Activated CD4-positive, CD25-positive, alpha-beta regulatory T cell (primary cell): ENCODE results near the gene PRPSAP1.

Source experiments
- DNase-seq, 4 experiments: peaks; one replicate each; lab custom pipeline; 2025; lab: John Stamatoyannopoulos, UW

The PRPSAP1 gene, protein sequence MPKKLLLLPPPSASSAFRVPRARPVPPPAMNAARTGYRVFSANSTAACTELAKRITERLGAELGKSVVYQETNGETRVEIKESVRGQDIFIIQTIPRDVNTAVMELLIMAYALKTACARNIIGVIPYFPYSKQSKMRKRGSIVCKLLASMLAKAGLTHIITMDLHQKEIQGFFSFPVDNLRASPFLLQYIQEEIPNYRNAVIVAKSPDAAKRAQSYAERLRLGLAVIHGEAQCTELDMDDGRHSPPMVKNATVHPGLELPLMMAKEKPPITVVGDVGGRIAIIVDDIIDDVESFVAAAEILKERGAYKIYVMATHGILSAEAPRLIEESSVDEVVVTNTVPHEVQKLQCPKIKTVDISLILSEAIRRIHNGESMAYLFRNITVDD

DNA sequence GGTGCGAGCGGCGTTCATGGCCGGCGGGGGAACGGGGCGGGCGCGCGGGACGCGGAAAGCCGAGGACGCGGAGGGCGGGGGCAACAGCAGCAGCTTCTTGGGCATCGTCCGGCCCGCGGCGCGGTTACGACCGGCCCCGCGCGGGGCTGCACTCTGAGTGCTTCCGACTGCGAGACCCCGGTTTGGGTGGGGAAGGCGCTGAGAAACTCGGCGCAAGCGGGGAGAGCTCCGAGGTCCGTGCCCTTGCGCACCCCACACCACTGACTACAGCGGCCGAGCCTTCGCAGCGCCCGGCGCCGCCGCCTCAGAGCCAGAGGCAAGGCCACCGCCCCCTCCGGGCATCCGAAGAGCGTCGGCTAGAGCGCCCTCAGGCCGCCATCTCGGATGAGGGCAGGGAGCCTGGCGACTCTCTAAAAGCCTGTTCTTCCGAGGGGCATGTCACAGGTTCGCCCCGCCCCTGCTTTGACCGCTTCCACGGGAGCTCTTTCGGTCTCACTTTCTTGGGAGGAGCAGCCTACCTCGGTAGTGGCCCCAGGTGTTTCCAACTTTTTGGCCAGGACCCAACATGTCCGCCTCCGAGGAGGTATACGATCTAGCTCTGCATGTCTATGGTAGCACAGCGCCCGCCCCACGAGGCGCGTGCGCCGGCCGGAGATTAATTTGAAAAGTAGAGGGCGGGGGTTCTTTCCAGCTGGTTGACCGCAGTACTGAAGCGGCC is at the start of gene PRPSAP1:
PRPSAP1 (minus strand) TSS at position 318 of the 718 bp plus-strand sequence; CDS start at position 105, 213 bp downstream.
- peak; percentile 59 to 73 (median 64) for DNase-seq

DNA sequence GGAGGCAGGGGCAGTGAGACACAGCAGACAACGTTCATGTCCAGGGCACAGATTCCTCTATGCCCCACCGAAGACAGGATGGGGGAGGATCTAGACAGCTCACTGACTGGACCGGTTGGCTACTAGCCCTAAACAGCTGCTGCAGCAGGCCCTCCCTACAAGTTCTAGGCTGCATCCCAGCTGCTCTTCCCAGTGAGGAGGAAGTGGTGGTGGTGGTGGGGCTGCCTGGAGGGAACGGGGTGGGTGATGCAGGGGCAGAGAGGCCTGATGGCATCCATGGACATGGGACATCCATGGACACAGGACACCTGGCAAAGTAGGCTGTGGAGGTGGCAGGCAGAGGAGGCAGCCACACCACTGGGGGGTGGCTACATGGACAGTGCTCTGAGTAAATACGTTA is 49.0 kb upstream of the PRPSAP1 start:
- DNase-seq = no peak

DNA sequence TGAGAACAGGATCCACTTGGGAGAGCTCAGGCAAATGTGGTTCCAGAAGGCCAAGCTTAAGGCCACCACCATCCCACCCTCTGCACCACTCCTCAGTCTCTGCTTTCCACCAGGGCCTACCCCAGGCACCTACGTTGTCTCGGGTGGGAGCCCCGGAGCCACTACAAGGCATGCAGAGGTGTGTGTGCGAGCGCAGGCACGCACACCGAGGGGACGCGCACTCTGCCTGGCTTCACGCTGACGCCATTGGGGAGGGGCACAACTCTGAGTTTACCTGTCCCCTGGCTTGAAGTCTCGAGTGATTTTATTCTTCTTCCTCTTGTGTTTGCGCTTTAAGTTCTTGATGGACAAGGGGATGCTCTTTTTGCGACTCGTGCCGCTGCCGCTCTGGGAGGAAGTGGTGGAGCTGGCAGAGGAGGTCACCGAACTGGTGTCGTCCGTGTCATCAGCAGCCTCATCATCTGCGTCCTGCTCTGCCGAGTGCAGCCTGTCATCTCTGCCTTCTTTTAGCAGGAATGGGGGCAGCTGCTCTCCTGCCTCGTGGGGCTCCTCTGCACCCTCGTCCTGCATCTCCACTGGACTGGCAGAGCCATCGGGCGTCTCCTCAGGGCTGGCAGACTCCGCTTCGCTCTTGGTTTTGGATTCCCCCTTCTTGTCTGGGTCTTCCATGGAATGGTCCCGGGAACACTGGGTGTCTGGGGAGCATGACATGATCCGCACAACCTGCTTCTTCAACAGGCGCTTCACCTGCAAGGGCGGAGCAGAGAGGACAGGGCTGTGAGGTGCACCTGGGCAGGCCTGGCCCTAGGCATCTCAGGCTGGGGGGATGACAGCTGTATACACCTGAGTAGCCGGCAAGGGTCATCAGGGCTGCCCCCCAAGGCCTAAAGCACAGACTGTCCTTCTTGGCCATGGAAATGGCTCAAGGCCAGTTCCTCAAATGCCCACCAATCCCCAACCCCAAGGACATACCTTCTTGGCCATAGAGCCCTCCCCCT is 45.8 kb upstream of the PRPSAP1 start:
- no peak for DNase-seq

DNA sequence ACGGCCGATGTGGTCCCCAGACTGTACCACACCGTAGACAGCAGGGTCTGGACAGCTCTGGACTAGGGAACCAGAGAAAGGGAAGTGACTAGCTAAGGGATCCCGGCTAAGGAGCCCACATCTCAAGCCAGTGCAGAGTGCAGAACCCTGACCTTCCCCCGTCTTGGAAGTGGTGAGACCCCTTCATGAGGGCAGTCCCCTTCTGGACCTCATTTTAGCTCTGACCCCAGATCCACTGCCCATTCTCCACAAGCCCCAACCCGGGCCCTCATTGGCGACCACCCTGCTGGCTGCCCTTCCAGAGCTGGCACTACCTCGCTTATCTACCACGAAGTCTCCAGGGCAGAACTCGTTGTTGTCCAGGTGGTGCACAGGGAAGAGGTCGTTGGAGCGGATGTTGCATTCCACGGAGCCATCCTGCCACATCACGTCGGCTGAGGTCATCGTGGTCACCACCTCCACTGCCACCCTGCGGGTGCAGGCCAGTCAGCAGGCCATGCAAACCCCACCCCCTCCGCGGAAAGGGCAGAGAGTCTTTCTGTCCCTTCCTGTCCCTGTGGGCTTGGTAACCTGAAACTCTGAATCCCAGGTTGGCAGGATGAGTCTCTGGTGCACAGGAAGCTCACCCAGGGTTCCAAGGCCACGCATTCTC is 44.9 kb upstream of the PRPSAP1 start:
- no peak for DNase-seq

DNA sequence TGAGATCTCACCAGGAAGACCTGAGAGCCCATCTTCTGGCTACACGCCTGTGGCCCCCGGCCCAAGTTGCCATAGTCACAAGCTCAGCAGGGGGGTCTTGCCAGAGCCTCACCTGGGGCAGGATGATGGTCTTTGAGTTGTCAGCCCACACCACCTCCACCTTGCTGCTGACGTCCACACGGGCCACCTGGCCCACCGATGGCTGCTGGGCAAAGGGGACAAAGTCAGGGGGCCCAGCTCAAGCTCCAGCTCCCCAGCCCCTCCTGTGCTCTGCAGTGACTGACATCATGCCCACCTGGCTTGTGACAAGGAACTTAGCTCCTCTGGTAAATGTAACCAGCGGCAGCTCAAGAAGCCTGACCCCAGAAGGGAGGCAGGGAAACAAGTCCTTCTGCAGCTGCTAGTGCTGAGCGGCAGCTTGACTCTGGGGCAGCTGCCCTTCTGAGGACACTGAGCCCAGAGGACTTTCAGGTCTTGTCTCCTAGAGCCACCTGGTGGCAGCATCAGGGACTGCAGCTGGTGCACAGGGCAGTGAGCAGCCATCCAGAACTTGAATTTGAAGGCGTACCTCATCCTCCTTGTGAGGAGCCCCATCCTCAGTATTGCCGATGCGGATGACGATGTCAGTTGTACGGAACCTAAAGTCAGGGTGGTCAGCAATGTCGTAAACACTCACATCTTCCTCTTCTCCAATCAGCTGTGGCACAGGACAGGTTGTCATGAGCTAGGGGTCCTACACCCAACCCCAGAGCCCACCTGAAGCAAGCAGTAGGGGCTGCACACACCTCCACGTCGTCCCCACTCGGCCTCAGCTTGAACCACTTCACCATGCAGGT is 44.2 kb upstream of the PRPSAP1 start:
- DNase-seq = peak; percentile 73 to 87 (median 76)

DNA sequence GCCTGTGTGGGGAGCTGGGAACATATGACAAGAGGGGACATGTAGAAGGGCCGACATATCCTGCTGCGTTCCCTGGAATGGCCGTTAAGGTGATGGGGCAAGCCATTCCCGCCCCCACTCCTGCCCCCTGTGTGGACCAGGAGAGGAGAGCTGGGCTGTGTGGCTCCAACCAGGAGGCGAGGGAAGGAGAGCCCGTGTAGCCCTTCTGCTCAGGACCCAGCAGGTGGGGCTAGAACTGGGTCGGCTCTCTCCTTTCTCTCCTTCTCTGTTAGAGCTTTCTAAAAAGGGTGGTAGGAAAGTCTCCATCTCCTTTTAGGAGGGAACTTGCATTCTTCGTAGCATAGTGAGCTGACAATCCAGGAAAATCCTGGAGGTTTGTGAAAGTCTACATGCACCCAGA is 43.5 kb upstream of the PRPSAP1 start:
- no peak for DNase-seq

DNA sequence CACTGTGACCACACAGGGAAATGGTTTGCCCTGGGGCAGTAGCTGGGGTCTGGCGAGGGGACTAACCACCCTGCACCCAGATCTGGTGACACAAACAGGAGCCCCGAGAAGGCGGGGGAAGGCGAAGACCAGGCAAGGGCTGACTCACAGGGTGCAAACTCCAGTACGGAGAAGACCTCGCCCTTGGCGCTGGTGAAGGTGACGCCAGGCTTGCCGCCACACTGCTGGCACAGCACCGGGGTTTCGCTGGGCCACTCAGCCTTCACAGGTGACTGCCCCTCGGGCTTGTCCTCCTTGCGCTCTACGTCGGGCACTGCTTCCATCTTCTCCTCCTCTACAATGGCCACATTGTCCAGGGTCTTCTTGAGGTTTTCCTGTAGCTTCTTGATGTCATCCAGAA is 42.3 kb upstream of the PRPSAP1 start:
- no peak for DNase-seq

DNA sequence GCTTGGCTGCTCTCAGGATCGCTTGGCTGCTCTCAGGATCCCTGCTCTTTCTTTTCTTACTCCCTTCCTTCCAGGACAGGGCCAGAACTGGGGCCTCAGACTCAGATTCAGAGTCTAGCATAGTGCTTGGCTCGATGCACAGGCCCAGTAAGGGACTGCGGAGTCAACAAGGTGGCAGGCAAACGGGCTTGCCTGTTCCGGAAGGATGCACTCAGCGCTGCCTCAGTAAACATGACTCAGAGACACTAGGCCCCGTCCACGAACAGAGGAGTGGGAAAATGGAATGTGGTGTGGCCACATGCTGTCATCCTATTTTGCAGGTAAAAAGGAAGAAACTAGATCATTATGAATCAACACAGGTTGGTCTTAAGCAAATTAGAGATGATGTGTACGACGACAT is 40.5 kb upstream of the PRPSAP1 start:
- no peak for DNase-seq

DNA sequence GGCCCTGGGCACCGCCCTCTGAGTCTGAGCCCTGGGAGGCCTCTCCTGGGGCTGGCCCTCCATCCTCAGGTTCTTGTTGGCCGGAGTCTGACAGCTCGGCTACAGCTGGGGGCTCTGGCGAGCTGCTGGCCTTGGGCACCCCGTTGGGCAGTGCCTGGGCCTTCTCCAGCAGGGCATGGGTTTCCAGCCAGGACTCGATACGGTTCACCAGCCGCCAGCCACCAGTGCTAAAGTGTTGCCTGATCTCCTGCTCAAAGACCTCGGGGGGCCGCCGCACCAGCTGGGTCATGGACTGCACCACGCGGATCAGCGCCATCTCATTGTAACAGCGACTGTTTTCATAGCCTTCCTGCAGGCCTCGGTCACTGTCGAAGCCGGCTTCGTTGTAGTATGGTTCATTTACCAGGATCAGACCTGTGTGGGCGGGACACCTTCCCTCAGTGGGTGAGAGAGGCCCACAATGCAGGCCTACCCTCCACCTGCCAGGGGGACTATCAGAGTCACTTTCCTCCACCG is 37.5 kb upstream of the PRPSAP1 start:
- no peak for DNase-seq

DNA sequence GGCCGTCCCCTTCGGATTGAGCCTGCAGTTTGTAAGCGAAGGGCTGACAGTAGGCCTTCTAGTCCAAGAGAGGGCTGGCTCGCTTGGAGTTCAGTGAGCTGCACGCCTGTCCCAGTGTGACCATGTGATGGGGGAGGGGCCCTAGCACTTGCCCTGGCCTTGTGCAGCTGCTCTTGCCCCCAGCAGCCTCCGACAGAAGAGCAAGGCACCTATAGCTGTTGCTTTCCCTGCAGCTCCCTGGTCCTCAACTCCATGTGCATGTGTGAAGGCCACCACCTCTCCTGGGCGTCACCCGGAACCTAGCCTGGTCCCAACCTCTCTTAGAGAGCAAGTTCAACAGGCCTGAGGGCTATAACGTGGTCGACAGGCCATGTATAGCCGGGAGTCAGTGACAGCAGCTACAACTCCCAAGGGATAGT is 36.3 kb upstream of the PRPSAP1 start:
- no peak for DNase-seq

DNA sequence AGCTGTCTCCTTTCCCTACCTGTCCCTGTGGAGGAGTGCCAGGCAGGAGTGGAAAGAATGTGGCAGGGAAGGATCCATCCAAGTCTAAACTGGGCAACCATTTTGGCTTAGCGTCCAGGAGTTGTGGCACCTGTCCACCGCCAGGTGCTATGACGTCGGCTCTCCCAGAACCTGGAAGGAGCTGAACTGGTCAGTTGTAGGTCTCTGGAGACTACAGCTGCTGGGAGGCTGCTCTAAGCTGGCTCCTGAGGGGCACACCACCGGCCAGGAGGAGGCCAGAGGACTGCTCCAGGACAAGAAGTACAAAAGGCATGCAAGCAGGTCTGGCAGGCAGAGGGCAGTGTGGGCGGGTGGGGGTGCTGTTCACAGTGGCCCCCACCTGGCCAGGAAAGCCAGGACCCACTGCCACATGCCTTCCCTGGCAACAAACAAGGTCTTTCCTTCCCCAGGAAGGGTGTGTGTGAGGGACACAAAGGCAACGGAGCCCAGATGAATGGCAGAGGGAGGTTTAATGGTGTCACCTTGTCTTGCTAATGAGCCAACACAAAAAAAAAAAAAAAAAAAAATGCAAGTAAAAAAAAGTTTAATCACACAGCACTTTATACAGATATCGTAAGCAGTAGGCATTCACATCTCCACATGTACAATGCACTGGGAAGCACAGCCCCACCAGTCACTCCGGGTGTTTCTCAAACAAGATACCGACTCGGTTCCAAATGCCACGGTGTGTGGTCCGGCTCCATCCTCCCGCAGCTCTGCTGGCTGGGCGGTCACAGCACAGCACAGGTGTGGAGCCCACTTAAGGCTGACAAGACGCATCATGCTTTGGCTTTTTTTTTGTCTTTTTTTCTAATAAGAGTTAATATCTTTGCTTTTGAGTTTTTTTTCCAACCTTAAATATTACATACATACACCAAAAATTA is 35.5 kb upstream of the PRPSAP1 start:
- DNase-seq = no peak

DNA sequence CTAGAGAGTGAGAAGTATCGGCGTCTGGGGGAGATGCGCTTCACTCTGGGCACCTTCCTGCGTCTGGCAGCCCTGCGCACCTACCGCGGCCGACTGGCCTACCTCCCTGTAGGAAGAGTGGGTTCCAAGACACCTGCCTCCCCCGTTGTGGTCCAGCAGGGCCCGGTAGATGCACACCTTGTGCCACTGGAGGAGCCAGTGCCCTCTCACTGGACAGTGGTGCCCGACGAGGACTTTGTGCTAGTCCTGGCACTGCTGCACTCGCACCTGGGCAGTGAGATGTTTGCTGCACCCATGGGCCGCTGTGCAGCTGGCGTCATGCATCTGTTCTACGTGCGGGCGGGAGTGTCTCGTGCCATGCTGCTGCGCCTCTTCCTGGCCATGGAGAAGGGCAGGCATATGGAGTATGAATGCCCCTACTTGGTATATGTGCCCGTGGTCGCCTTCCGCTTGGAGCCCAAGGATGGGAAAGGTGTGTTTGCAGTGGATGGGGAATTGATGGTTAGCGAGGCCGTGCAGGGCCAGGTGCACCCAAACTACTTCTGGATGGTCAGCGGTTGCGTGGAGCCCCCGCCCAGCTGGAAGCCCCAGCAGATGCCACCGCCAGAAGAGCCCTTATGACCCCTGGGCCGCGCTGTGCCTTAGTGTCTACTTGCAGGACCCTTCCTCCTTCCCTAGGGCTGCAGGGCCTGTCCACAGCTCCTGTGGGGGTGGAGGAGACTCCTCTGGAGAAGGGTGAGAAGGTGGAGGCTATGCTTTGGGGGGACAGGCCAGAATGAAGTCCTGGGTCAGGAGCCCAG is 33.5 kb upstream of the PRPSAP1 start:
- no peak for DNase-seq

DNA sequence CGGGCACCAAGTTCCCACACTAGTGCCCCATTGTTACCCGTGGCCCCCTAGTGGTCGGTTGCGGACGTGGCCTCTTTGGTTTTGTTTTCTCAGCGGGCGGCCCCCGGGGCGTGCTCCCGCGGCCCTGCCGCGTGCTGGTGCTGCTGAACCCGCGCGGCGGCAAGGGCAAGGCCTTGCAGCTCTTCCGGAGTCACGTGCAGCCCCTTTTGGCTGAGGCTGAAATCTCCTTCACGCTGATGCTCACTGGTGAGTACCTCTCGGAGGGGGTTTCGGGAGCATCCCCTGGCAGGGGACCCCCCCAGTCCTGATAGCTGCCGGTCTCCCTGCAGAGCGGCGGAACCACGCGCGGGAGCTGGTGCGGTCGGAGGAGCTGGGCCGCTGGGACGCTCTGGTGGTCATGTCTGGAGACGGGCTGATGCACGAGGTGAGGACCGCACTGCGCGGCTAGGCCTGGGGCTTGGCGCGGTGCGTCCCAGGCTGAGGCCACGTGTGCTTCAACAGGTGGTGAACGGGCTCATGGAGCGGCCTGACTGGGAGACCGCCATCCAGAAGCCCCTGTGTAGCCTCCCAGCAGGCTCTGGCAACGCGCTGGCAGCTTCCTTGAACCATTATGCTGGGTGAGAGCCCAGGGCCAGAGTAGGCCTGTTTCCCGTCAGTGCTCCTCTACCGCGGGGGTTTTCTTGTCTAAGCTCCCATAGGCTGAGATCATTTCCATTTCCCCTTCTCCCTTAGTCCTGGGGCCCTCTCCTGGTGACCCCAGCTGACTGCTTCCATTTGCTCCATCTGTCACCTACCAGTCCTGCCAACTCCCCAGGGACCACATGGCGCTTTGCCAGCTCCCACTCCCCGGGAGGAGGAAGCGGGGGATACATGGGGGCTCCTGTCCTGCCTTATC is 32.4 kb upstream of the PRPSAP1 start:
- peak; percentile 64 to 77 (median 70) for DNase-seq

DNA sequence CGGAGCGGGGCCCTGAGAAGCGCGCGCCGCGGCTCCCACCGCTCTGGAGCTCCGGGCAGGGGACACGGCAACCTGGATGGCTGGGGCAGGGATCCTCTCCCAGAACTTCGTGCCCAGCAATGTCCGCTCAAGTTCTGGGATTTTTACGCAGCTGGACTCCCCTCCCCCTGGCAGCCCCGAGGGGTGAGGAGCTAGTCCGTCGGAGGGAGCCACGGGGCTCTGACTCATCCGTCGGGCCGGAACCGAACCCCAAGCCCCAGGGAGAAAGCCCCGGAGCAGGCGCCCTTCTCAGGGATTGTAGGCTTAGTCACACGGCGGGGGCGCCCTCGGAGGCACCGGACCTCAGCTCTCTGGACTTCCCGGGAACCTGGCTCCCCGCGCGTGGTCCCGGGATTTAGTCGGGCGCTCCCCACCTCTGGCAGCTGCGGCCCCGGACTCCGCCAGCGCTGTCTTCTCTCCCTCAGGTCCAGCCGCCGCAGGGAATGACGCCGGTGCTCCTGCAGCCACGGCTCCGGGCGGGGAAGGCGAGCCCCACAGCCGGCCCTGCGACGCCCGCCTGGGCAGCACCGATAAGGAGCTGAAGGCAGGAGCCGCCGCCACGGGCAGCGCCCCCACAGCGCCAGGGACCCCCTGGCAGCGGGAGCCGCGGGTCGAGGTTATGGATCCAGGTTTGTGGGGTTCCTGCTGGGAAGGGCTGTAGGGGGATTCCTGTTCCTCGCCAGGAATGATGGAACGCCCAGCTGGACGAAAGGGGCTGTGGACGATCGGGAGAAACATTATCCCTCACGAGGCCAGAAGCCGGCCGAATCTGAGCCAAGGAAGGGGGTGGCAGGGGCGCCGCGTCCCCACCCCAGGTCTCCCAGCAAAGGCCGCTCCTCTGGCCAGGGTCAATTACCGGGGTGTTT is 31.5 kb upstream of the PRPSAP1 start:
- DNase-seq = no peak

DNA sequence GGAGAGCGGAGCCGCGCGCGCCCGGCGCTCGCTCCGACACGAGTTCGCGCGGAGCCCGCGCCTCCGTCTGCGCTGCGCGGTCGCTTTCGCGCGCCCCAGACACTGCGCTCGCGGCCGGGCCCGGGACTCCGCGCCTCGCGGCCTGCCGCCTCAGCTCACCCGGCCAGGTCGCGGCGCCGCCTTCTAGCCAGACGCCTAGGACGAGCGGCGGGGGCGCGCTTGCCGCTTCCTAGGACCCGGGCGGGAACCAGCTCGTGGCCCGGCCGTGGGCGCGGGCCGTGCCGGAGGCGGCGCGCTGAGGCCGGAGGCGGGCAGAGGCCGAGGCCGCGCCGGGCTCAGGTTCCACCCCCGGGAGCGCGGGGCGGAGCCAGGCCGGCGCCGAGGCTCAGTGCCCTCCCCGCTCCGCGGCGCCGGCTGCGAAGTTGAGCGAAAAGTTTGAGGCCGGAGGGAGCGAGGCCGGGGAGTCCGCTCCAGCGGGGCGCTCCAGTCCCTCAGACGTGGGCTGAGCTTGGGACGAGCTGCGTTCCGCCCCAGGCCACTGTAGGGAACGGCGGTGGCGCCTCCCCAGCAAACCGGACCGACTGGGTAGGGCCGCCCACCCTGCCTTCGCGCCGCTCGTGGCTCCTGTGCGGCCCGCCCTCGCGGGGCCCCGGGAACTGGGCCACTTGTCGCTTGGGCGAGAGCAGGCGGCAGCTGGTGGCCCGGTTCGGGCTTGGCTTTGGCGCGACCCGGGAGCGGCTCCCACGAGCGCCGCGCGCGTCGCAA is 30.7 kb upstream of the PRPSAP1 start, which contains the start of gene SPHK1:
SPHK1 (plus strand) TSS at position 388 of the 765 bp plus-strand sequence. CDS start 1,036 bp downstream, outside the sequence.
- DNase-seq = peak; percentile 29 to 45 (median 34)
